ENCODE results near the gene EPB41. TPM values are rescaled to one million over a fixed set of nuclear protein-coding genes. Genes with fewer than 3 reads are reported as not detected.

EPB41 gene
- total and polyA plus RNA-seq, 2 of the 8 experiments (the other 6 are each of a cell fraction or from before 2014, with no cell fraction given), result 36.7 to 109 TPM

GRCh38 chr1:29044010-29044409 is 129.6 kb downstream of the EPB41 start:
- no peak for FAIRE-seq
- no peak for DNase-seq (ENCODE audit: low read depth in 1 of 2, low spot score in 2 of 2)
- Histone ChIP-seq H3K27ac (ENCODE audit: low read depth, low read length) (no peak overlapping the region), H3K14ac (ENCODE audit: insufficient read length) (no peak overlapping the region), H3K4me3 (ENCODE audit: extremely low read depth in 1 of 4, insufficient read depth in 2 of 4, low read depth in 3 of 4, low read length in 4 of 4) (no peak overlapping the region), H3K56ac (replicated peaks; ENCODE audit: insufficient read length, low read depth, low read length) (no peak overlapping the region), H4K5ac (ENCODE audit: insufficient read length, low read depth, low read length) (no peak overlapping the region), H3K23ac (ENCODE audit: insufficient read length) (no peak overlapping the region), H3K18ac (ENCODE audit: extremely low read depth, low read length) (no peak overlapping the region), H3K9me3 (ENCODE audit: insufficient read depth in 2 of 2, low read depth in 1 of 2, low read length in 1 of 2) (no peaks in the 10 kb centered on the region), H3K4me1 (replicated peaks in 1 of 4; ENCODE audit: control insufficient read depth in 3 of 4, insufficient read depth in 4 of 4, low read length in 3 of 4) (no peaks in the 10 kb centered on the region), H3K36me3 (ENCODE audit: control insufficient read depth in 2 of 4, insufficient read depth in 4 of 4, low read length in 3 of 4) (peaks cover 0 to 14% (median 2%) of the 10 kb centered on the region in 4 experiments; a peak in 3 of 8 replicates), H3K79me2 (ENCODE audit: control insufficient read depth in 1 of 2, insufficient read depth in 2 of 2, low read length in 2 of 2) (no peaks in the 10 kb centered on the region), H2BK120ac (replicated peaks; ENCODE audit: low read depth, low read length) (no peak overlapping the region), H2BK12ac (ENCODE audit: low read depth, low read length) (no peak overlapping the region), H2AK5ac (ENCODE audit: low read depth, low read length) (no peak overlapping the region), H3K27me3 (replicated peaks in 1 of 4; ENCODE audit: control insufficient read depth in 3 of 4, extremely low read depth in 1 of 4, insufficient read depth in 3 of 4, low read length in 3 of 4) (no peaks in the 10 kb centered on the region), H4K91ac (replicated peaks; ENCODE audit: insufficient read length, low read length) (no peak overlapping the region), H3K23me2 (ENCODE audit: low read depth, low read length) (no peaks in the 10 kb centered on the region), H4K20me1 (replicated peaks in 1 of 2; ENCODE audit: control insufficient read depth in 1 of 2, insufficient read depth in 2 of 2, low read length in 2 of 2) (no peaks in the 10 kb centered on the region), H3K79me1 (ENCODE audit: low read depth, low read length) (no peaks in the 10 kb centered on the region), H2BK5ac (ENCODE audit: low read depth, low read length) (no peak overlapping the region), H2BK15ac (ENCODE audit: low read length) (no peak overlapping the region), H4K8ac (ENCODE audit: extremely low read depth, insufficient read depth, low read length) (no peak overlapping the region), H3K4me2 (ENCODE audit: insufficient read depth in 1 of 2, low read depth in 2 of 2, low read length in 2 of 2) (no peak overlapping the region), H2BK20ac (ENCODE audit: low read length) (no peak overlapping the region), H2AFZ (ENCODE audit: low read length) (no peak overlapping the region), H3K9ac (replicated peaks in 1 of 4; ENCODE audit: extremely low read depth in 1 of 4, low read depth in 3 of 4, low read length in 3 of 4) (no peak overlapping the region), H3K4ac (replicated peaks; ENCODE audit: insufficient read length, low read depth, low read length) (no peak overlapping the region)
- POLR2A ChIA-PET (ENCODE audit: partially characterized antibody), result interaction anchor here (1.7 kb wide), 1 partner anchor 9 kb away, joined by 3 read pairs; no protein-coding TSS in a partner anchor
- TF ChIP-seq HDAC6 (IDR thresholded peaks at IDR 0.05; ENCODE audit: low read depth, low read length), result no peak
- TF ChIP-seq RAD21 (IDR thresholded peaks at IDR 0.05 in 1 of 2, conservative IDR thresholded peaks at IDR 0.05 in 1 of 2; ENCODE audit: low read depth in 2 of 2, low read length in 2 of 2), result no peak
- TF ChIP-seq BRCA1 (IDR thresholded peaks at IDR 0.05; ENCODE audit: low read depth, low read length), result no peak
- TF ChIP-seq HDAC2 (IDR thresholded peaks at IDR 0.05; ENCODE audit: borderline replicate concordance in 1 of 2, low read depth in 2 of 2, low read length in 2 of 2), result no peak
- no peak for TF ChIP-seq ASH2L (IDR thresholded peaks at IDR 0.05; ENCODE audit: low read length)
- CTCF ChIA-PET (ENCODE audit: partially characterized antibody), result interaction anchor here (0.6 to 3.4 kb wide), 3 partner anchors 9 to 391 kb away, joined by 3 to 14 read pairs (median 5); no protein-coding TSS in a partner anchor
